GM23338 (cell line): ENCODE results near the gene DNAJC17. TPM values are rescaled to one million over a fixed set of nuclear protein-coding genes. Genes with fewer than 3 reads are reported as not detected.
A peak's percentile ranks its signal among the peaks of the same experiment; 100 is the strongest.

Experiments used
- ATAC-seq: fragments of 200-7000 bp; cut with Tn5 transposase; 3 replicates; pipeline ENCODE4 v1.9.1; 2020
- DNase-seq: peaks from one replicate; pipeline ENCODE4 v3.0.0-alpha.2; 2015; ENCODE audit warnings: low spot score
- H2AFZ ChIP-seq: fragments of 200-600 bp; sonication (generic); 2 replicates; pipeline ENCODE4 v1.8.0; 2016; ENCODE audit warnings: antibody characterized with exemption, mild to moderate bottlenecking, moderate library complexity
- H3F3A ChIP-seq: fragments of 200-600 bp; sonication (generic); replicated peaks from 2 replicates; pipeline ENCODE4 v1.8.0; 2017; ENCODE audit warnings: antibody characterized with exemption, mixed run types, low read depth
- H3K27ac ChIP-seq: fragments of 200-600 bp; sonication (generic); 2 replicates; pipeline ENCODE4 v1.6.1; 2016; ENCODE audit warnings: low read depth
- H3K27me3 ChIP-seq: fragments of 200-600 bp; sonication (generic); 2 replicates; pipeline ENCODE4 v1.8.0; 2016; ENCODE audit warnings: mild to moderate bottlenecking, mixed run types, moderate library complexity; ENCODE audit not compliant: insufficient read depth
- H3K36me3 ChIP-seq: fragments of 200-600 bp; sonication (generic); 2 replicates; pipeline ENCODE4 v1.8.0; 2016; ENCODE audit warnings: mild to moderate bottlenecking; ENCODE audit not compliant: insufficient read depth
- H3K4me1 ChIP-seq: fragments of 200-600 bp; sonication (generic); 2 replicates; pipeline ENCODE4 v1.8.0; 2016; ENCODE audit warnings: mild to moderate bottlenecking, moderate library complexity; ENCODE audit not compliant: insufficient read depth
- H3K4me2 ChIP-seq: fragments of 200-600 bp; sonication (generic); 2 replicates; pipeline ENCODE4 v1.7.1; 2017; ENCODE audit warnings: mixed run types
- H3K4me3 ChIP-seq: fragments of 200-600 bp; sonication (generic); 2 replicates; pipeline ENCODE4 v1.6.1; 2016; ENCODE audit warnings: mixed run types
- H3K79me2 ChIP-seq: fragments of 200-600 bp; sonication (generic); replicated peaks from 2 replicates; pipeline ENCODE4 v1.8.0; 2017; ENCODE audit warnings: mild to moderate bottlenecking; ENCODE audit not compliant: insufficient read depth
- H3K9me2 ChIP-seq: fragments of 200-600 bp; sonication (generic); 2 replicates; pipeline ENCODE4 v1.8.0; 2017; ENCODE audit not compliant: insufficient read depth
- H4K20me1 ChIP-seq: fragments of 200-600 bp; sonication (generic); replicated peaks from 2 replicates; pipeline ENCODE4 v1.8.0; 2017; ENCODE audit warnings: mild to moderate bottlenecking; ENCODE audit not compliant: insufficient read depth
- H3K27ac Mint-ChIP-seq: 2 replicates; pipeline ENCODE4 v1.8.0; 2020; ENCODE audit warnings: inconsistent platforms, mild to moderate bottlenecking, moderate library complexity, mixed read lengths
- H3K27me3 Mint-ChIP-seq: 3 replicates; pipeline ENCODE4 v1.8.0; 2022; ENCODE audit warnings: low read depth, mild to moderate bottlenecking, moderate library complexity, mixed read lengths, inconsistent platforms; ENCODE audit not compliant: insufficient read depth, poor library complexity
- H3K36me3 Mint-ChIP-seq: 3 replicates; pipeline ENCODE4 v1.8.0; 2021; ENCODE audit warnings: low read depth, mild to moderate bottlenecking, inconsistent platforms, moderate library complexity, mixed read lengths
- H3K4me1 Mint-ChIP-seq: 3 replicates; pipeline ENCODE4 v1.8.0; 2020; ENCODE audit warnings: mild to moderate bottlenecking, inconsistent platforms, mixed read lengths
- H3K4me3 Mint-ChIP-seq: 3 replicates; pipeline ENCODE4 v1.8.0; 2021; ENCODE audit warnings: moderate library complexity, mild to moderate bottlenecking, inconsistent platforms, mixed read lengths
- H3K9me3 Mint-ChIP-seq: 3 replicates; pipeline ENCODE4 v1.8.0; 2020; ENCODE audit warnings: moderate library complexity, mild to moderate bottlenecking, inconsistent platforms, mixed read lengths
- CREB1 ChIP-seq: fragments of 250-450 bp; sonication (Bioruptor Pico); IDR thresholded peaks from 2 replicates; pipeline ENCODE4 v1.5.0; 2020; ENCODE audit warnings: low read depth, mild to moderate bottlenecking, moderate library complexity
- EZH2 ChIP-seq: fragments of 200-600 bp; sonication (generic); IDR thresholded peaks from one replicate; pipeline ENCODE4 v1.8.0; 2017; ENCODE audit warnings: antibody characterized with exemption, mild to moderate bottlenecking, low read depth; ENCODE audit not compliant: unreplicated experiment
- EZH2phosphoT487 ChIP-seq: fragments of 200-600 bp; sonication (generic); IDR thresholded peaks from one replicate; pipeline ENCODE4 v1.8.1; 2018; ENCODE audit warnings: antibody characterized with exemption; ENCODE audit not compliant: unreplicated experiment
- JUNB ChIP-seq: IDR thresholded peaks from one replicate; pipeline ENCODE4 v1.6.1; 2016; ENCODE audit warnings: antibody characterized with exemption; ENCODE audit not compliant: unreplicated experiment
- POLR2AphosphoS5 ChIP-seq: IDR thresholded peaks from 2 replicates; pipeline ENCODE4 v1.6.1; 2016; ENCODE audit warnings: antibody characterized with exemption, low read depth
- STAT1 ChIP-seq: IDR thresholded peaks from one replicate; pipeline ENCODE4 v1.6.1; 2016; ENCODE audit warnings: antibody characterized with exemption; ENCODE audit not compliant: unreplicated experiment
- ZNF114 ChIP-seq: fragments of 250-450 bp; sonication (Bioruptor Pico); IDR thresholded peaks from 2 replicates; pipeline ENCODE4 v1.5.0; 2020; ENCODE audit warnings: mild to moderate bottlenecking, moderate library complexity
- ZNF462 ChIP-seq: fragments of 250-450 bp; sonication (Bioruptor Pico); IDR thresholded peaks from 2 replicates; pipeline ENCODE4 v1.5.0; 2020; ENCODE audit warnings: mild to moderate bottlenecking, moderate library complexity
- polyA plus RNA-seq: library from polyadenylated mRNA; unstranded; fragments of >200 nt; fragmentation: Nextera tagmentation; extraction: Ambion mirVana; gene quantifications from 2 replicates; pipeline ENCODE4 v1.2.1, GENCODE V29; 2016
- total RNA-seq: library from RNA; depleted of rRNA; stranded (reverse); fragments of >200 nt; shearing (Covaris generic); gene quantifications from 2 replicates; pipeline ENCODE4 v1.2.3, GENCODE V29; 2014
- TF ChIP-seq, protein P1 (sequence below): IDR thresholded peaks from one replicate; pipeline ENCODE4 v1.6.1; 2018; ENCODE audit warnings: antibody characterized with exemption; ENCODE audit not compliant: unreplicated experiment
- TF ChIP-seq, protein P2 (sequence below): IDR thresholded peaks from 2 replicates; pipeline ENCODE4 v1.6.1; 2016; ENCODE audit warnings: antibody characterized with exemption

DNAJC17 gene
- total and polyA plus RNA-seq, 2 experiments from 2014 or later: 23.0 to 77.6 TPM

GRCh38 chr15:40787344-40787841 is 19.9 kb downstream of the DNAJC17 start:
- H3K4me3 ChIP-seq: peak overlapping the region; percentile 41
- DNase-seq (peak; percentile 94), ATAC-seq (peak; percentile 86)
- H3K4me2 ChIP-seq: peak overlapping the region; percentile 72
- Mint-ChIP-seq H3K36me3 (peaks cover 6% of the 10 kb centered on the region; the same call in 1 of the 3 replicates), H3K27ac (peak overlapping the region; percentile 96), H3K4me3 (peak overlapping the region; percentile 60), H3K9me3 (no peaks in the 10 kb centered on the region), H3K4me1 (peaks cover 64% of the 10 kb centered on the region), H3K27me3 (peaks cover 13% of the 10 kb centered on the region)
- TF ChIP-seq ZNF114 (CRISPR knock-in tag): no peak
- TF ChIP-seq POLR2AphosphoS5: peak; percentile 56; the same call in 1 of the 2 replicates
- peaks cover 9% of the 10 kb centered on the region; the same call in 1 of the 2 replicates for H3F3A ChIP-seq
- 0 out of 2 replicates have a peak, but pooled peaks cover 3% of the 10 kb centered on the region for H4K20me1 ChIP-seq
- H3K27ac ChIP-seq: peak overlapping the region; percentile 60; the same call in 1 of the 2 replicates
- no peak overlapping the region for H2AFZ ChIP-seq
- no peaks in the 10 kb centered on the region for H3K9me2 ChIP-seq
- H3K79me2 ChIP-seq: peaks cover 32% of the 10 kb centered on the region
- no peaks in the 10 kb centered on the region for H3K27me3 ChIP-seq
- peaks cover 52% of the 10 kb centered on the region for H3K4me1 ChIP-seq
- H3K36me3 ChIP-seq: no peaks in the 10 kb centered on the region

DNA sequence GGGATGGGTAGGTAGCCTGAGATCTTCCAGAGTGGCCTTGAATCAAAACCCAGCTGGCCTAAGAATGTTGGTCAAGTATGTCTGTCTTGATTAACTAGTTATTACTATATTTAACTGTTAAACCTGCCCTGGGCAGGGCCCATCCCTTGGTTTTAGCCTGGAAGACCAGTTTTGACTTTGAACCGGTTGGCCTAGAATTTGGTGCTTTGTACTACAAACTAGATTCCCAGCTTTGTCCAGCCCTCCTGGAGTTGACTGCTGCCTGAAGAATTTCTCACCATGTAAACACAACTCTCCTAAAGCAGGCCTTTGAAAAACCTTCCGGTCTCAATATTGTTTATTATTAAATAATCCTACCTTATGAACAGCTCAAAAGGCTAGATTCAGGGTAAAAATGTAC is 21.5 kb downstream of the DNAJC17 start:
- H3K36me3 ChIP-seq: no peaks in the 10 kb centered on the region
- H3K4me1 ChIP-seq: peaks cover 52% of the 10 kb centered on the region
- Mint-ChIP-seq H3K4me1 (peaks cover 66% of the 10 kb centered on the region), H3K27ac (no peak overlapping the region), H3K36me3 (no peaks in the 10 kb centered on the region; the same call in 2 of the 3 replicates), H3K4me3 (no peak overlapping the region), H3K9me3 (no peaks in the 10 kb centered on the region), H3K27me3 (peaks cover 13% of the 10 kb centered on the region)
- no peaks in the 10 kb centered on the region for H3K27me3 ChIP-seq
- no peak overlapping the region for H2AFZ ChIP-seq
- no peaks in the 10 kb centered on the region for H3K9me2 ChIP-seq
- ATAC-seq (no peak), DNase-seq (no peak)
- H4K20me1 ChIP-seq: no peaks in the 10 kb centered on the region
- peak overlapping the region; percentile 24; the same call in 1 of the 2 replicates for H3K27ac ChIP-seq
- peaks cover 32% of the 10 kb centered on the region for H3K79me2 ChIP-seq
- H3K4me3 ChIP-seq: no peak overlapping the region
- H3F3A ChIP-seq: peaks cover 9% of the 10 kb centered on the region; the same call in 1 of the 2 replicates
- peak overlapping the region; percentile 72 for H3K4me2 ChIP-seq
- TF ChIP-seq EZH2 (no peak), EZH2phosphoT487 (no peak), STAT1 (no peak), ZNF462 (CRISPR knock-in tag) (no peak), CREB1 (CRISPR knock-in tag) (no peak), JUNB (no peak)
- TF ChIP-seq, protein P1, sequence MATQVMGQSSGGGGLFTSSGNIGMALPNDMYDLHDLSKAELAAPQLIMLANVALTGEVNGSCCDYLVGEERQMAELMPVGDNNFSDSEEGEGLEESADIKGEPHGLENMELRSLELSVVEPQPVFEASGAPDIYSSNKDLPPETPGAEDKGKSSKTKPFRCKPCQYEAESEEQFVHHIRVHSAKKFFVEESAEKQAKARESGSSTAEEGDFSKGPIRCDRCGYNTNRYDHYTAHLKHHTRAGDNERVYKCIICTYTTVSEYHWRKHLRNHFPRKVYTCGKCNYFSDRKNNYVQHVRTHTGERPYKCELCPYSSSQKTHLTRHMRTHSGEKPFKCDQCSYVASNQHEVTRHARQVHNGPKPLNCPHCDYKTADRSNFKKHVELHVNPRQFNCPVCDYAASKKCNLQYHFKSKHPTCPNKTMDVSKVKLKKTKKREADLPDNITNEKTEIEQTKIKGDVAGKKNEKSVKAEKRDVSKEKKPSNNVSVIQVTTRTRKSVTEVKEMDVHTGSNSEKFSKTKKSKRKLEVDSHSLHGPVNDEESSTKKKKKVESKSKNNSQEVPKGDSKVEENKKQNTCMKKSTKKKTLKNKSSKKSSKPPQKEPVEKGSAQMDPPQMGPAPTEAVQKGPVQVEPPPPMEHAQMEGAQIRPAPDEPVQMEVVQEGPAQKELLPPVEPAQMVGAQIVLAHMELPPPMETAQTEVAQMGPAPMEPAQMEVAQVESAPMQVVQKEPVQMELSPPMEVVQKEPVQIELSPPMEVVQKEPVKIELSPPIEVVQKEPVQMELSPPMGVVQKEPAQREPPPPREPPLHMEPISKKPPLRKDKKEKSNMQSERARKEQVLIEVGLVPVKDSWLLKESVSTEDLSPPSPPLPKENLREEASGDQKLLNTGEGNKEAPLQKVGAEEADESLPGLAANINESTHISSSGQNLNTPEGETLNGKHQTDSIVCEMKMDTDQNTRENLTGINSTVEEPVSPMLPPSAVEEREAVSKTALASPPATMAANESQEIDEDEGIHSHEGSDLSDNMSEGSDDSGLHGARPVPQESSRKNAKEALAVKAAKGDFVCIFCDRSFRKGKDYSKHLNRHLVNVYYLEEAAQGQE: no peak
- TF ChIP-seq, protein P2, sequence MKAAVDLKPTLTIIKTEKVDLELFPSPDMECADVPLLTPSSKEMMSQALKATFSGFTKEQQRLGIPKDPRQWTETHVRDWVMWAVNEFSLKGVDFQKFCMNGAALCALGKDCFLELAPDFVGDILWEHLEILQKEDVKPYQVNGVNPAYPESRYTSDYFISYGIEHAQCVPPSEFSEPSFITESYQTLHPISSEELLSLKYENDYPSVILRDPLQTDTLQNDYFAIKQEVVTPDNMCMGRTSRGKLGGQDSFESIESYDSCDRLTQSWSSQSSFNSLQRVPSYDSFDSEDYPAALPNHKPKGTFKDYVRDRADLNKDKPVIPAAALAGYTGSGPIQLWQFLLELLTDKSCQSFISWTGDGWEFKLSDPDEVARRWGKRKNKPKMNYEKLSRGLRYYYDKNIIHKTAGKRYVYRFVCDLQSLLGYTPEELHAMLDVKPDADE: no peak
